Fibroblast of mammary gland (primary cell): Measurements from ENCODE around the gene GMCL1.
A peak's percentile ranks its signal among the peaks of the same experiment; 100 is the strongest.
"Not testable (repeated sequence)": the region's sequence is repeated elsewhere in the genome, so short reads cannot be mapped to it uniquely, and the experiment has no call there.

Experiments used
- DNase-seq: peaks from one replicate; pipeline ENCODE4 v3.0.0-alpha.2; 2010; ENCODE audit warnings: low read depth
- H3K4me3 ChIP-seq: 2 replicates; pipeline ENCODE4 v1.5.1; 2011; ENCODE audit warnings: low read depth, mild to moderate bottlenecking, low read length, moderate library complexity; ENCODE audit not compliant: control insufficient read depth
- CTCF ChIP-seq: conservative IDR thresholded peaks from 2 replicates; pipeline ENCODE4 v1.5.1; 2011; ENCODE audit warnings: low read depth, low read length, inconsistent platforms; ENCODE audit not compliant: control insufficient read depth, insufficient read depth

Gene GMCL1

GRCh38 chr2:69817729-69818501 lies 11.5 kb upstream of the GMCL1 start:
- no peak for DNase-seq
- H3K4me3 ChIP-seq = no peak overlapping the region
- no peak for TF ChIP-seq CTCF

- no peak for TF ChIP-seq CTCF
- DNase-seq = peak; percentile 91
- H3K4me3 ChIP-seq = no peak overlapping the region
Measured at GRCh38 chr2:69827796-69828540, 1.5 kb upstream of the GMCL1 start.

- DNase-seq = no peak
- TF ChIP-seq CTCF = no peak
- H3K4me3 ChIP-seq = peak overlapping the region; percentile 87
Measured at GRCh38 chr2:69828938-69829255, 563 bp upstream of the GMCL1 start.

- H3K4me3 ChIP-seq = peak overlapping the region; percentile 87
- TF ChIP-seq CTCF = no peak
- peak; percentile 32 for DNase-seq
Measured at GRCh38 chr2:69830045-69830905, 815 bp downstream of the GMCL1 start.

- H3K4me3 ChIP-seq = peak overlapping the region; percentile 87
- DNase-seq = not testable (repeated sequence)
Measured at GRCh38 chr2:69830906-69831241, 1.4 kb downstream of the GMCL1 start.

GRCh38 chr2:69831354-69831905 lies 2.0 kb downstream of the GMCL1 start:
- H3K4me3 ChIP-seq = no peak overlapping the region
- no peak for DNase-seq
- TF ChIP-seq CTCF = no peak

GRCh38 chr2:69833752-69834151 lies 4.3 kb downstream of the GMCL1 start:
- DNase-seq = no peak
- H3K4me3 ChIP-seq = no peak overlapping the region
- no peak for TF ChIP-seq CTCF
